ENCODE measurements around the gene COL20A1.

DNA sequence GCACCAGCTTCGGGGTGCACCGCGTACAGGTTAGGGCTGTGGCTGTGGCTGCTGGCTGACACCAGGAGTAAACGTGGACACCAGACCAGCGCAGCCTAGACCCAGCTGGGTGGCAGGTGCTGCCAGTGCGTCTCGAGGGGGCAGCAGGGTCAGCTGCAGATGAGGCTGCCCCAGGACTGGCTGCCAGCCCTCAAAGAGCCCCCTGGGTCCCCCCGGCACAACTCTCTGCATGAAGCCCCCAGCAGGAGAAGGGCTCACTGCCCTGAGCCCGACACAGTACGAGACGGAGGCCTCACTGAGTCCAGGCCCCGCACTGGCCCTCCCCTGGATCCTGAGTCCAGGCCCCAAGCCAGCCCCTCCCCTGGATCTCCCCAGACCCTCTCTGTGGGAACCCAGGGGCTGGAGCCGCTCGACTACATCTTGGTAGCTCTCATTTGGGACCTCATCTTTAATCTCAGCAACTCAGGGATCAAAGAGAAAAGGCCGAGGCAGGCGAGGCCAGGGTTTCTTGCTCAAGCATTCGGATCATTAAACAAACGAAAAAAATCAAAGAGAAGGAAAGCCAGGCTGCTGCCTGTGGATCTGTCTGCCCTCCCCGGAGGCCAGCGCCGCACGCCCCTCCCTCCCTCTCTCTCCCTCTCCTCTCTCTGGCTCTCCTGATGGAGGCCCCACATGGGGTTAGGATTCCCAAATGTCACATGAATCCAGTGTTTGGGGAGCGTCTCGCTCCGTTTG, 31.8 kb upstream of the COL20A1 start:
- TF ChIP-seq, protein P1, sequence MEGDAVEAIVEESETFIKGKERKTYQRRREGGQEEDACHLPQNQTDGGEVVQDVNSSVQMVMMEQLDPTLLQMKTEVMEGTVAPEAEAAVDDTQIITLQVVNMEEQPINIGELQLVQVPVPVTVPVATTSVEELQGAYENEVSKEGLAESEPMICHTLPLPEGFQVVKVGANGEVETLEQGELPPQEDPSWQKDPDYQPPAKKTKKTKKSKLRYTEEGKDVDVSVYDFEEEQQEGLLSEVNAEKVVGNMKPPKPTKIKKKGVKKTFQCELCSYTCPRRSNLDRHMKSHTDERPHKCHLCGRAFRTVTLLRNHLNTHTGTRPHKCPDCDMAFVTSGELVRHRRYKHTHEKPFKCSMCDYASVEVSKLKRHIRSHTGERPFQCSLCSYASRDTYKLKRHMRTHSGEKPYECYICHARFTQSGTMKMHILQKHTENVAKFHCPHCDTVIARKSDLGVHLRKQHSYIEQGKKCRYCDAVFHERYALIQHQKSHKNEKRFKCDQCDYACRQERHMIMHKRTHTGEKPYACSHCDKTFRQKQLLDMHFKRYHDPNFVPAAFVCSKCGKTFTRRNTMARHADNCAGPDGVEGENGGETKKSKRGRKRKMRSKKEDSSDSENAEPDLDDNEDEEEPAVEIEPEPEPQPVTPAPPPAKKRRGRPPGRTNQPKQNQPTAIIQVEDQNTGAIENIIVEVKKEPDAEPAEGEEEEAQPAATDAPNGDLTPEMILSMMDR (IDR thresholded peaks at IDR 0.05) = no peak
- TF ChIP-seq POLR2A (IDR thresholded peaks at IDR 0.05) = no peak

All from tibial nerve (tissue), 3 donors.